GM19193 (cell line): ENCODE measurements around the gene EVL.

ENCODE experiments used
- POLR2A ChIP-seq: IDR thresholded peaks from 4 replicates; pipeline ENCODE4 v1.6.1; 2011; ENCODE audit not compliant: insufficient read depth, insufficient read length; ENCODE audit errors: extremely low read depth

EVL gene

DNA sequence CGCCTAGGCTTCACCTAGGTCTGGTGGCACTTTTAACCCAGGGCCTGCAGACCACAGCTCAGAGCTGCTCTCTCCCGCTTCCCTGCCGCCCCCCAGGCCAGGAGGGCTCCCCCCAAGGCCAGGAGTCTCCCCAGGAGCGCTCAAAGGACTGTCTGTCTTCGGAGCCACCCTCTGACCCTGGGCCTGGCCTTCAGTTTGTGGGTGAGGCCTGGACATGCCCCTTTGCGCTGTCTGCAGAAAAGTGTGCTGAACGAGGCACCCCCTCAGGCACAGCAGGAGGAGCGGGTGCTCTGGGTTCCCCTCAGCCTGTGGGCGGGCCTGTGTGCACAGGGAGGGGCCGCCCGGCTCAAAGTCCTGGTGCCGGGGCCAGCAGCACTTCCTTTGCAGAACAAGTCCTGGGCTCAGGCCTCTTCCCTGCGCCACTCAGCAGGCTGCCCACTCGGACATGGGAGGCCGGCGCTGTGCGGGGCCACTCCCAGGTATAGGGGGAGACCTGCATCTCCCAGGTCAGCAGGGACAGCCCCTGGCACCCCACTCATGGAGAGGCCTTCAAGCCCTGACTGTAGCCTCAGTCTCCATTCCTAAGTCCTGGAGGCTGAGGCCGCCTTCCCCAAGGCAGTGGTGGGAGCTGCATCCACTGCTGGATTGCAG is 79.9 kb downstream of the EVL start:
- no peak for TF ChIP-seq POLR2A

DNA sequence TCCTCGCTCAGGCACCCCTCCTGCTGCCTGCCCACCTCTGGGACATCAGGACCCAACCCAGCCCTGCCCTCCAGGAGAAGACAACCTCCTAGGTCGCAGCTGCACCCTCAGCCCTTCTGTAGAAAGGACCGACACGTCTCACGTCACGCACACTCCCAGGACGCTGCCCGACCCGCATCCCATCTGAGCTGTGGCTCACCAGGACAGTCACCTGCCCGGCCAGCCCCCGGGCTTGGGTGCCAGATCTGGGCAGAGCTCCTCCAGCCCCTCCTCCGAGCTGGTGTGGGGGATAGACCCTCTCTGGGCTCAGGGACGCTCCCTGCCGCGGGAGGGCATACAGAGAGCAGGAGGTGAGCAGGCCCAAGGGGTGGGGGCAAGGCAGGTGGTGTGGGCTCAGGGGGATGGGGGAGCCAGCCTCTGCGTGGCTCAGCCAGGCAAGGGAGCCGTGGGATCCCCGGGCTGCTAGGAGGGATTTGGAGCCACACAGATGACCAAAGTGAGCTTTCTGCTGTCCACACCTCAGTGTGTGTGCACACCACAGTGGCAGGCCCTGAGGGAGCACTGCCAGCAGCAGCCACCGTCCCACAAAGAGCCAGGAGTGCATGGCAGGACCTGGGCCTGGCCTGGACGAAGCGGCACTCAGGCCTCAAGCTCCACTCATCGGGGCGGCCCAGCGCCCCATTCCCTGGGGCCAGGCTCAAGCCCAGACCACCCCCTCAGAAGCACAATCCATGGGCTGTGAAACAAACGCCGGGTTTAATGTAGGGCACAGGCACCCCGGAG is 80.7 kb downstream of the EVL start:
- no peak for TF ChIP-seq POLR2A

DNA sequence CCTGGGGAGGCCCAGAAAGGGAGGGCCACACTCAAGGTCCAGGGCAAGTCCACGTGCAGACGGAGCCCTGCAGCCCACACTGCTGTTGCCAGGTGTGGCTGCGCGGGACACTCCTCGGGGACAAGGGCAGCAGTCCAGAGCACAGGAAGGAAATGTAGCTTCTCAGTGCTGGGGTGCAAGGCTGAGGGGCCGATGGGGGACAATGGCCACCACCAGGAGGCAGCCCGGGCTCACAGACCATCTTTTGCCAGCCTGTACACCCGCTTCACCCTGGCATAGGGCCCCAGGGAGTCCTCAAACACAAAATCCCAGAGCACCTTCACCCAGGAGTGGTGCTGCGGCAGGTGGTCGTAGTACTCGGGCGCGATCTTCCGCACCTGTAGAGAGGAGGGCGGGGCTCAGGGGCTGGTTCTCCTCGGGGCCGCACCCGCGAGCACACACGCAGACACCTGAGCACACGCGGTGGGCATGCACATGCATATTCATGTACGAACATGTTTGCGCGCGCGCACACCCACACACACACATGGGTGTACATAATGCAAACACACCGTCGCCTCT is 81.4 kb downstream of the EVL start:
- TF ChIP-seq POLR2A = no peak

DNA sequence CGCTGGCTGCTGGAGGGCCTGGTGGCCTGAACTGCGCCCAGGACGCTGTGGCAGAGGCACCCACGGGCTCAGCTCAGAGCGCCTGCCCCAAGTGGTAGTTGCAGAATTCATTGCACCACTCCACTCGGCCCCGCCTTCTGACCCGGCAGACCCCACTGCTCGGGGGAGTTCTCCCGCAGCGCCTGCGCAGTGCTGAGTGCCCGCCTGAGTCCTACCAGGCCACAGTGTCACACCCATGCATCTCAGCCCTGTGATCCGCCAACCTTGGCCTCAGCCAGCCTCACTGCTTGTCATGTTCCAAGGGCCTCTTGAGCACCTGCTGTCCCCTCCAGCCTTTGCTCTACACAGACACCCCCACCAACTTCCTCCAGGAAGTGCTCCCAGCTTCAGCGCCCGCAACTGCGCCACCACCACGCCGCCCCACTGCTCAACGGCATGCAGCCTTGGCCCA is 82.0 kb downstream of the EVL start:
- TF ChIP-seq POLR2A = no peak

DNA sequence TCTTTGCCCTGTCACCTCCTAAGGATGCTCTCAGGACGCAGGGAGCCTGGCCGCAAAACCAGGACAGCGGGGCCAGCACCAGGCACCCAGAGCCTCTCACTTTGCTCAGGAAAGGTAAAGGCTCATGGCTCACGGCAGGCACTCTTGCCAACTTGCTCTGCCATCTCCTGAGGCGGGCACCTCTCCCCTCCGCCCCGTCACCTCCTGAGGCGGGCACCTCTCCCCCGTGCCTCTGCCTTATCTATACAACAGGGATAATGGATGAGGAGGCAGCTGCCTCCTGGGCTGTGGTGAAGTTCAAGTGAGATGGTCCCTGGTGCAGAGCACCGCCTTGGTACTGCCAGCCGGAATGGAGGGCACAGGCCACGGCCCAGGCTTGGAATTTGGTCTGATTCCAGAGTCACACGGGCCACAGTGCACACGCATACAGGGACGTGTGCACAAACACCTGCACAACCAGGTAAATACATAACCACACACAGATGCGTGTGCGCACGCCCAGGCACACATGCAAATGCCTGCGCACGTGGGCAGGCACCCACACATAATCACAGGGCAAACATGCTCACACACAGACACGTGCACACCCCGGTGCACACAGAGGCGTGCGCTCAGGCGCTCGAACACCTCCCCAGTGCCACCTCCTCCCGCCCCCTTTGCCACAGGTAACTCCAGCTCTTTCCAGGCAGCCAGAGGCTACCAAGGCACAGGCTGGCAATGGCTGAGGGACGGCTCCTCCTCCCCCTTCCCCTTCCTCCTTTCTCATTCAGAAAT is 82.7 kb downstream of the EVL start:
- TF ChIP-seq POLR2A = no peak

DNA sequence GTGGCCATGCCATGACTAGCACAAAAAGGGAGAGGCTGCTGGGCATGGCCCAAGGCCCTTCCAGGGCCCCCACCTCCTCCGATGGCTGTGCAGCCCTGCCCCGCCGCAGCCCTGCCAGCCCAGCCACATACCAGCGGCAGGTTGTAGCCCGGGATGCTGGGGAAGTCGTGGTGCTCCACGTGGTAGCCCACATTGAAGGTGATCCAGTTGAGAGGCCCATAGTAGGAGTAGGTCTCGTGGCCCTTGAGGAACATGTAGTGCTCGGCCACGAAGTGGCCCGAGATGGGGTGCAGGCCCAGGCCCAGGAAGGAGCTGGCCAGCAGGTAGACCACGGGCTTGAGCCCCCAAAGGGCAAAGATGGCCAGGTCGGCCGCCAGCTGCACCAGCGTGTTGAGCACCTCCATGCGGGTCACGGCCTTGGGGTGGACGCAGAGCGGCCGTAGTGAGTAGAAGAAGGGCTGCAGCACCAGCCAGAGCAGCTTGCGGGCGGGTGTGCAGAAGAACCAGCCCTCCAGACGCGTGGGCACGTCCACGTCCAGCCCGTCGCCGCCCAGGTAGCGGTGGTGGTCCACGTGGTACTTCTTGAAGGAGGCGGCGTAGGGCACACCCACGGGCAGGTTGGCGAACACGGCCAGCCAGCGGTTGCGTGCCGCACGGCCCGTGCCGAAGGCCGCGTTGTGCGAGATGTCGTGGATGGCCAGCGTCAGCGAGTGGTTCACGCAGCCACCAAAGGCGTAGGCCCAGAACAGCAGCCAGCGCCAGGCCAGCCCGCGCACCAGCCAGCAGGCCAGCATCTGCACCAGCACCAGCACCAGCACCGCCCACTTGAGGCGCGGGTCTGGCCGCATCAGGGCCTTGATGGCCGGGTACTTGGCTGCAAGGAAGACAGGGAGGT is 83.9 kb downstream of the EVL start:
- no peak for TF ChIP-seq POLR2A

DNA sequence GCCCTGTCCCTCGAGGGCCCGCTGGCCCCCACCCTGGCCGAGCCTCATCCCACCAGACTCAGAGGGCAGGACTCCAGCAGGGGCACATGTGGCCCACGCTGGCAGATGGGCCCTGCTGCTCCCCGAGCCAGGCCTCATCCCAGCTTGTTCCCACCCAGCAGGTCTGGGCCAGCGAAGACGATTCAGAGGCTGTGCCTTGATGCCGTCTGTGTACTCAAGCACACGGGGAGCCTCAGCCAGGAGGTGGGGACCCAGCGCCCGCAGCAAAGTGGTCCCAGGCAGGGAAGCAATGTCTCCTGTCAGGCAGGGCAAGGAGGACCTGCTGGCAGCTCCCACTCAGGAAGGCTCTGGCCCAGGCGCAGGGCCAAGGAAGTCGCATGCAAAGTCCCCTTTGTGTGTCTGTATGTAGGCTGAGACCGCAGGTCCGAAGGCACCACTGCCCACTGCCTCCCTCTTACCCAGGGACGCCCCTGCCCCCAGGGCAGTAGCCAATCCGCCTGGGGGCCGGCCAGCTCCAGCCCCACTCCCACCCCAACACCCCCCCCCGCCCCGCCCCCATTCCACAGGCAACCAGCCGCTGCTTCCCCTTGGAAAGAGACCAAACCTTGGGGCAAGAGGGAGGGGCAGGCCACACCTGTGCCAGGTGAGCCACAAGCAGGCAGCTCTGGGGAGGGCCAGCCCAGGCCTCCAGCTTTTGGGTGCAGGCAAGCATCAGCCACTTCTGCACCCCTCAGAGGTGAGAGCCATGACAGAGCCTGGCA is 84.8 kb downstream of the EVL start:
- no peak for TF ChIP-seq POLR2A

DNA sequence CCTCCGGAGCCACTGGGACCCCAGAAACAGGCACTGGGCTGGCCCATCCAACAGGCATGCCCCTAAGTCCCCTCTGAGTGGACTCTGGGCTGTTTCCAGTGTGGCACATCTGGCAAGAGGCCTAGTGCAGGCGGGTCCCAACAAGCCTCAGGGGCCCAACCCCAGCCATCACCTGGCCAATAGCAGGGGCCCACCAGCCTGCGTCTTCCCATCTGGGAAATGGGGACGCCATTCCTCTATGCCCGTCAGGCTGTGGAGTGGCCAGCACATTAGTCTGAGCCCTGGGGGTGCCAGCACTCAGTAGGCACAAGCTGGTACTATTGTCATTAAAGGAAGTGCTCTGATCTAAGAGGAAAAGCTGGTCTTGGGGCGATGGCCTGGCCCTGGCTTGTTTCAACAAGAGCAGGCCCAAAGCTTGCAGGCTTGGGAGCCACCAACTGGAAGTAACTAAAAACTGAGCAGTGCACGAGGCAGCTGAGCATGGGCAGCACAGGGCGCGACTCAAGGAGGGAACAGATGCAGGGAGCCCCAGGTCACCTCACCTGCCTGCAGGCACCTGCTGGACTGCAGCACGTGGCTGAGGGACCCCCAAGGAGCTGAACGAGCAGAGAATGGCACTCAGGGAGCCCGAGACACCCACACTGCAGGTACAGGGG is 85.8 kb downstream of the EVL start:
- no peak for TF ChIP-seq POLR2A

DNA sequence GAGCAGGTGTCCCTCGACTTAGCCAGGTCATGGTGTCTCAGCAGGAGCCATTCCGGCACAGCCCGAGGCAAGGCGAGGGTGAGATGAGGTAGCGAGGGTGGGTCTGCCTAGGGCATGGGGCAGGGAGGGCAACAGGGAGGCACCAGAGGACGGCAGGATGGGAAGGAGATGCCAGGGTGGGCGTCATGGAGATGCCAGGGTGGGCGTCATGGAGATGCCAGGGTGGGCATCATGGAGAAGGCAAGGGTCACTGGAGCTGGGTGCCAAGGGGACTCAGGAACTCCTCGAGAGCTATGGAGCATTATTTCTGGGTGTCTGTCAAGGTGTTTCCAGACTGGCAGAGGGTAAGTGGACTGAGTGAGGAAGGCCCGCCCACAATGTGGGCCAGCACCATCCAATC is 86.9 kb downstream of the EVL start:
- TF ChIP-seq POLR2A = no peak

DNA sequence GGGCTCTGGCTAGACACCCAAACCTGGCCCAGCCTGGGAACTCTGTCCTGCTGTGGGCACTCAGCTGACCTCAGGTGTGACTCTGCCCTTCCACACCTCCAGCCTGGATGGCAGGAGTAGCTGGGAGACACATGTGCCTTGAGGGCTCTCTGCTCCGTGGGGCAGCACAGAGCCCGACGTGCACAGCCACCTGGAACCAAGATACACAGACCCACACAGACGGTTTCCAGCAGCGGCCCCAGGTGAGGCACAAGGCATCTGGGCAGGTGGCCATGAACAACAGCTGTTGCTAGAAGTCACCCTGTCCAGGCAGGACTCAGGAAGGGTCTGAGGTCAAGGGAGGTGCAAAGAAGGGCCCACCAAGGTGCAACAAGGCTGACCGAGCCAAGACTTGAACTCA is 88.3 kb downstream of the EVL start:
- TF ChIP-seq POLR2A = no peak

DNA sequence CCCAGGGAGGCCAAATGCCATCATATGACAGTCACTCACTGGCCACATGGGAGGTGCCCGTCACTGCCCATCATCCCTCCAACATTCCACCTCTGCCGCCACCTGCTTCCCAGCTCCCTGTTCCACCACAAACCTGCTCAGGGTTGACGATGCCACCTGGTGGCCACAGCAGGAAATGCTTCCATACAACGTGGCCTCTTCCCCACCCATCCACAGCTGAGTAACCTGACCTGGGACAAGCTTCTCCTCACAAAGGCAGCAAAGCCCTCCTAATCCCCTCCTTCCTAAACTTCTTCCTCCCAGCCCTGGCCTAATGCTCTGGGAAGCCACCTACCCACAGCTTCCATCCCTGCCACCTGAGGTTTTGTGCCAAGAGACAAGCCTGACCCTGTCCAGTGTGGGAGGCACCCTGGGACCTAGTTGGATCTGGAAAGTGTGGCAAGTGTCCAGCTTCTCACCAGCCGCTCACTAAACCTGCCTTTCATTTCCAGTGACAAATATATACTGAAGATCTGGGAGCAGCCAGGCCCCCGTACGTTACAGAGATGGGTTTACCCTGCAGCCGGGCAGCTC is 89.9 kb downstream of the EVL start:
- TF ChIP-seq POLR2A = no peak

DNA sequence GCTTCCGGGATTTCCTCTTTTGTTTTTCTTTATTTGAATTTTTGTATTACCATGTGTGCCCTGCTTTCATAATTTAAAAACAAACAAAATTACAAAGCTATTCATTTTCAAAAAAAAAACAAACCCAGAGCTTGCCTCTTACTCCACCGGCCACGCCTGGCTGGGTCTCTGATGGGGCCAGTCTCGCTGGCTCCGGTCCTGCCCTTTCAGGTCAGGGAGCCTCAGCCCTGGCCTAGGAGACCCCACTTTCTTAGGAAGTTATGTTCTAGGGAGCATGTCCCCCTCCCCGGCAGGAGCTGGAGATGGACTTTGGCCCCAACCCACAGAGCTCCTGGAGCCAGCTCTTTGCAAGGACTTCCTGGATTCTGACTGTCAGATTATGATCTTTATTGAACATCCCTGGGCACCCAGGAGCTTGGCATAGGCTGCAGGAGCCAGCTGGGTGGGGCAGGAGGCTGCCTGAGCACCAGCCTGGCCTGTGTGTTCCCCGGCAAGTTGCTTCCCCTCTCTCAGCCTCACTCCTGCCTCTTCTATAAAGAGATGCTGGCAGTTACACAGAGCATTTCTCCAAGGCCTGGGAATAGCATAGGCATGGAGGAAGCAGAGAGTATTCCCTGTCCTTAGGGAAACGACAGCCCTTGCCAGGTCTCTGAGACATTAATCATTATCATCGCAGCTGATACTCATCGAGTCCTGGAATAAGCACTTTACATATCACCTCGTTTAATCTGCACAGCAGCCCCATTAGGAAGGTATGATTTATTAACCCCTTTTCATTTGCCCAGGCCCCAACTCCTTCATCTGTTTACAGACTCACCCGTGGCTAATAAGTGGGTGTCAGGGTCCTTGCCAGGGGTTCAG is 90.8 kb downstream of the EVL start:
- TF ChIP-seq POLR2A = no peak

DNA sequence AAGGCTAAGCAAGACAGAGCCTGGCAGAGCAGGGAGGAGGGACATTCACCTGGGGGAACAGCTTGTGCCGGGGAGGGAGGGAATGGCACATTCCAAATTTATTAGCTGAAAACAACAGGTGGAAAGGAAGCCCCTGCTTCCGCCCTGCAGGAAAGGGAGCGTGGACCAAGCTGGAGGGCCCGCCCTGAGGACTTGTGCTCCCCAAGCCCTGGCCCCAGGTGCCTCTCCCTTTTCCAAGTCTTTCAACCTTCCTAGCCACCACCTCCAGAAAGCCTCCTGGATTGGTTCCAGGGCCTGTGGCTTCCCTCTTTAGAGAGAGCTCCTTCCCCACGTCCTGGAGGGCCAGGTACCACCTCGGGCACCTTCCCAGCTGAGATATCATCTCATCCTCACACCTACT is 91.6 kb downstream of the EVL start:
- no peak for TF ChIP-seq POLR2A
